GM12864 (cell line): ENCODE results near the gene EPB41.
"Not testable (repeated sequence)": the region's sequence is repeated elsewhere in the genome, so short reads cannot be mapped to it uniquely, and the experiment has no call there.

ENCODE experiments used
- DNase-seq: peaks from one replicate; pipeline ENCODE4 v3.0.0-alpha.2; 2011; ENCODE audit warnings: low read depth
- H3K4me3 ChIP-seq: 2 replicates; pipeline ENCODE4 v1.5.1; 2011; ENCODE audit warnings: mild to moderate bottlenecking, low read depth, low read length, control low read depth
- TF ChIP-seq, protein P1 (sequence below): IDR thresholded peaks from 2 replicates; pipeline ENCODE4 v1.5.1; 2011; ENCODE audit warnings: low read depth, mild to moderate bottlenecking, moderate library complexity, low read length, control low read depth, inconsistent platforms; ENCODE audit errors: missing control alignments

Gene EPB41

DNA sequence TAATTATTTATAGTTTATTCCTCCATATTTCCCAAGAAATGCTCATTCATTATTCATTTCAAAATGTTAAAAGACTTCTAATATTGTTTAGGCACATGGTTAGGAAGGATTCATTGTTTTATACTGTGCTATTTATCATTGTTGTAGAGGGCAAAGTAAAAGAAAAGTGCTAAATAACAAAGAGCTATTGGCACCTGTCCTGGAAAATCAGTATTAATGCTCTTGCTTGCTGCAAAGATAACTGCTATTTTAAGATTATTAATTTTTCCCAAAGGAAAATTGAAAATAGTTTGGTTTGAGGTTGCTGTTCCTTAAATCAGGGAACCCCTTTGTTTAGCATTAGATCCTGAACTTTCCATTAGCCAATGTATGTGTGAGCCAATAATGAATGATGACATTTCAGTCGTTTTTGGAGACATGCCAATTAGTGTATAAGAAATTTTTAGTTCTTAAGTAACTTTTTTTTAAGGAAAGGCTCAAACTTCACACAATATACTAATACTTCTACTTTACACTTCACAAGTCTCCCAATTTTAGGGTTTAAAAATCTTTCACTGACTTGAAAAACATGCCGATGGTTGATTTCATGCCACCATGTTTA is 39.9 kb downstream of the EPB41 start:
- no peak for DNase-seq
- no peak overlapping the region for H3K4me3 ChIP-seq
- TF ChIP-seq, protein P1, sequence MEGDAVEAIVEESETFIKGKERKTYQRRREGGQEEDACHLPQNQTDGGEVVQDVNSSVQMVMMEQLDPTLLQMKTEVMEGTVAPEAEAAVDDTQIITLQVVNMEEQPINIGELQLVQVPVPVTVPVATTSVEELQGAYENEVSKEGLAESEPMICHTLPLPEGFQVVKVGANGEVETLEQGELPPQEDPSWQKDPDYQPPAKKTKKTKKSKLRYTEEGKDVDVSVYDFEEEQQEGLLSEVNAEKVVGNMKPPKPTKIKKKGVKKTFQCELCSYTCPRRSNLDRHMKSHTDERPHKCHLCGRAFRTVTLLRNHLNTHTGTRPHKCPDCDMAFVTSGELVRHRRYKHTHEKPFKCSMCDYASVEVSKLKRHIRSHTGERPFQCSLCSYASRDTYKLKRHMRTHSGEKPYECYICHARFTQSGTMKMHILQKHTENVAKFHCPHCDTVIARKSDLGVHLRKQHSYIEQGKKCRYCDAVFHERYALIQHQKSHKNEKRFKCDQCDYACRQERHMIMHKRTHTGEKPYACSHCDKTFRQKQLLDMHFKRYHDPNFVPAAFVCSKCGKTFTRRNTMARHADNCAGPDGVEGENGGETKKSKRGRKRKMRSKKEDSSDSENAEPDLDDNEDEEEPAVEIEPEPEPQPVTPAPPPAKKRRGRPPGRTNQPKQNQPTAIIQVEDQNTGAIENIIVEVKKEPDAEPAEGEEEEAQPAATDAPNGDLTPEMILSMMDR = no peak

DNA sequence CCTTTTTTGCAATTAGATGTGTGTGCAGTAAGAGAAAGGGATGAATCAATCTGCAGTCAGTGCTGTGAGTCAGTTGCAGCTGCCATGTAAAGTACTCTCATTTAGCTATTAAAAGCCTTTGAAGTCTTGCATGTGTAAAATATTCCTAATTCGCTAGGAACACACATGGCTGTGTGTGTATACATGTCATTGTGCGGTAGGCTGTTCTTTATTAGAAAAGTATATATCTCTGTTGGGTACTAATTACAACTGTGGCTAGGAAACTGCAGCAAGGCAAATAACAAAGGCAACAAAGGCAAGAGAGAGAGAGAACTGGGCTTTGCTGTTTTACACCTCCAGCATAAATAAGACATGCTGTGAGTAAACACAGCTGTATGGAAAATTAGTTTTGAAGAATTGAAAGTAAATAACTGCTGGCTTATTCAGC is 41.7 kb downstream of the EPB41 start:
- TF ChIP-seq, protein P1 = no peak
- no peak for DNase-seq
- no peak overlapping the region for H3K4me3 ChIP-seq

DNA sequence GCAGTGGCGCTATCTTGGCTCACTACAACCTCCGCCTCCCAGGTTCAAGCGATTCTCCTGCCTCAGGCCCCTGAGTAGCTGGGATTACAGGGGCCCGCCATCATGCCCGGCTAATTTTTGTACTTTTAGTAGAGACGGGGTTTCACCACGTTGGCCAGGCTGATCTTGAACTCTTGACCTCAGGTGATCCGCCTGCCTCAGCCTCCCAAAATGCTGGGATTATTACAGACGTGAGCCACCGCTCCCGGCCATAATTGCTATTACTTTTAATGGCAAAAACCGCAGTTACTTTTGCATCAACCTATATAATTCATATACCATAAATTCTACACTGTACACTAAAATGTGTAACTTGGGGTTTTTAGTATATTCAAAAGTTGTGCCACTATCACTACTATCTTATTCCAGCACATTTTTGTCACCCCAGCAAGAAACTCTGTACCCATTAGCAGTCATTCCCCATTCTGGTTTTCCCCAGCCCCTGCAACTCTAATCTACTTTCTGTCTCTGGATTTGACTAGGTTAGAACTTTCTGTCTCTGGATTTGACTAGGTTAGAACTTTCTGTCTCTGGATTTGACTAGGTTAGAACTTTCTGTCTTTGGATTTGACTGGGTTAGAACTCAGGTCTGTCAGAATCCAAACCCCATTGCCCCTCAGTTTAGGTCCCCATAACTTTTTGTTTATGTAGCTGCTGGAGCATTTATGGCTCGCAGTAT is 47.9 kb downstream of the EPB41 start:
- not testable (repeated sequence) for H3K4me3 ChIP-seq
- peak; percentile 19 for DNase-seq

DNA sequence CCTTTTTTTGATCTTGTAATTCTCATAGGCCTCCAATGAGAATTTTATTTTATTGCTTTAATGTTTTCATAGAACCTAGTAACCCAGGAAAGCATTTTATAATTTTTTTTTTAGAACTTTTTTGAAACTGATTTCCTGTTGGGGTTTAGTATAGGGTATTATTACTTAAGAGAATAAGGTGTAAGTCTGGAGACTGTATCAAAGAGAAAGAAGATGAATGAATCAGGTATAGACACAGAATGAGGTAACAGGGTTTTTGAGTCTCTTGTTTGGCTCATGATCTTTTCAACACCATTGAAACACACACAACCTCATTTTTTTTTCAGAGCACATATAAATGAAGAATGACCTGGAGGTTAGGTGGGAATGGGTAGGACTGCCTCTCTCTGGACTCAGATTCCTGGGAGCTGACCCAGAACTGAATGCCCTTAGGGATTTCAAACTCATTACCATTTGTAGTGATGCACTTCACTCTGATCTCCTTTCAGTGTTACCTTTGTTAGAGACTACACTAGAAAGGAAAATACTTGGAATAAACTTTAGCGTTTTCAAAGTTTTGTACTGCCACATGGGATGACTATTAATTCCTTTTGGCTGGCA is 51.0 kb downstream of the EPB41 start:
- no peak for DNase-seq
- no peak overlapping the region for H3K4me3 ChIP-seq
- TF ChIP-seq, protein P1 = no peak

DNA sequence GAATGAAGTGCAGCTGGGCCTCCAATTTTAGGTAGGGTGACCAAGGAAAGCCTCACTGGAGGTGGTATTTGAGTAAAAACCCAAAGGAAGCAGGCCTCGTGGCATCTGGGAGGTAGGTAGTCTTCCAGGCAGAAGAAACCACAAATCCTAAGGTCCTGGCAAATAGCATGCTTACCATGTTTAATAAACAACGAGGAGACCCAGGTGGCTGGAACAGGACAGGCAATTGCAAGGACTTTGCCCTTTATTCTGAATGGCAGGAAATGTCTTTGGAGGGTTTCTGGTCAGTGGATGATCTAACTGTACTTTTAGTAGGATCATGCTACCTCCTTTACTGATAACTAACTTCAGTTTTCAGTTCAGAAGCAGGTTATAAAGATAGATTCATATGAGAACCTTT is 52.2 kb downstream of the EPB41 start:
- no peak for DNase-seq
- TF ChIP-seq, protein P1 = no peak
- no peak overlapping the region for H3K4me3 ChIP-seq

DNA sequence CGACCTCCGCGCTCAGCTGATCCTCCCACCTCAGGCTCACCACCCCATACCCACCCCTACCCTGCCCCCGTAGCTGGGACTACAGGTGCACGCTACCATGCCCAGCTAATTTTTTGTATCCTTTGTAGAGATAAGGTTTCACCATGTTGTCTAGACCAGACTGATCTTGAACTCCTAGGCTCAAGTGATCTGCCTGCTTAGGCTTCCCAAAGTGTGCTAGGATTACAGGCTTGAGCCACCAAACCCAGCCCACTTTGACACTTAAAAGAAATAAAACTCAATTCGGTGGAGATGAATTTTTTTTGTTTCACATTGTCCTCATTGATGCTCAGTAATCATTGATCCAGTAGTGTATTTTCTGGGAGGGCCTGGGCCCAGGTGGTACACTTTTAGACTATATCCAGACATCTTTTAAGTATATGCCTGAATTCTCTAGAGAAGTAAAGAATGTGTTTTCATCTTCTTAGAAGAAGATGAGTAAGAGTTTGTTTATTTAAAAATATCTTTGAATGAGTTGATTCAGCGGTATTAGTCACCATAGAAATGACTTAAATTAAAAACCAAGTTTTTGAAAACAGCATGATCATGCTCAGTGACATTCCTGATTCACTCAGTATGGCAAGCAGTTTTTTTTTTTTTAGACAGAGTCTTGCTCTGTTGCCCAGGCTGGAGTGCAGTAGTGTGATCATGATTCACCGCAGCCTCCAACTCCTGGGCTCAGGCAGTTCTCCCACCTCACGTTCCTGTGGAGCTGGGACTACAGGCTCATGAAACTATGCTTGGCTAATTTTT is 57.8 kb downstream of the EPB41 start:
- no peak for DNase-seq
- TF ChIP-seq, protein P1 = no peak
- no peak overlapping the region for H3K4me3 ChIP-seq
